ENCODE measurements around the gene BAMBI.
A peak's percentile ranks its signal among the peaks of the same experiment; 100 is the strongest.

DNA sequence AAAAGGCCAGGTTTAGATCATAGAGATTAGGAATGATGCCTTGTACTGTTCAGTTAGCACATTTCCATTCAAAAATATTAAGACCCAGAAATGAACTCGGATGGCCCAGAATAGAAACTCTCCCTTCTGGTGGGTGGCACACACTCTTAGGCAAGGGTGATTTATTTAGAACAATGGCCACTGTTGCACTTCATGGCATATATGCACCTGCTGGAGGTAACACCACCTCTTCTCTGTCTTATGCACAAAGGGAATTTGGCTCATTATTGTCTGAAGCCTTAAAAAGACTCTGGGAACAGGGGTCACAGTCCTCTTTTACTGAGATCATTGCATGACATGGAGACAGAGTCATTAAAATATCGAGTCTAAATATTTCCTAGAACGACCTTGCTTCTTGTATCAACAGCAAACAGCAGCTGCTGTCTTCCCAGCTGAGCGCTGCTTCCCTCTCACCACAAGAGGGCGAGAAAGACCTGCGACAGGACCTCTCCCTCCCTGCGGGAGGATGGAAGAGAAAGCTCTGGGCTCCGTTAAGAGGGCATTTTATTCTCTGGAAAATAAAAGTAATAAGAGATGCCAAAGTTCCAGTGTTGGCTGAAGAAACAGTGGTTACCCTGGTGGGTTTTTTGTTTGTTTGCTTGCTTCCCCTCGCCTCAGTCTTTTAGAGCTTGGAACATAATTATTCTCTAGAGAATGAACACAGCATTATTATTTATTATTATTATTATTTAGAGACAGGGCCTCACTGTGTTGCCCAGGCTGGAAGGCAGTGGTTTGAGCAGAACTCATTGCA, 13.5 kb upstream of the BAMBI start:
- TF ChIP-seq, protein P1, sequence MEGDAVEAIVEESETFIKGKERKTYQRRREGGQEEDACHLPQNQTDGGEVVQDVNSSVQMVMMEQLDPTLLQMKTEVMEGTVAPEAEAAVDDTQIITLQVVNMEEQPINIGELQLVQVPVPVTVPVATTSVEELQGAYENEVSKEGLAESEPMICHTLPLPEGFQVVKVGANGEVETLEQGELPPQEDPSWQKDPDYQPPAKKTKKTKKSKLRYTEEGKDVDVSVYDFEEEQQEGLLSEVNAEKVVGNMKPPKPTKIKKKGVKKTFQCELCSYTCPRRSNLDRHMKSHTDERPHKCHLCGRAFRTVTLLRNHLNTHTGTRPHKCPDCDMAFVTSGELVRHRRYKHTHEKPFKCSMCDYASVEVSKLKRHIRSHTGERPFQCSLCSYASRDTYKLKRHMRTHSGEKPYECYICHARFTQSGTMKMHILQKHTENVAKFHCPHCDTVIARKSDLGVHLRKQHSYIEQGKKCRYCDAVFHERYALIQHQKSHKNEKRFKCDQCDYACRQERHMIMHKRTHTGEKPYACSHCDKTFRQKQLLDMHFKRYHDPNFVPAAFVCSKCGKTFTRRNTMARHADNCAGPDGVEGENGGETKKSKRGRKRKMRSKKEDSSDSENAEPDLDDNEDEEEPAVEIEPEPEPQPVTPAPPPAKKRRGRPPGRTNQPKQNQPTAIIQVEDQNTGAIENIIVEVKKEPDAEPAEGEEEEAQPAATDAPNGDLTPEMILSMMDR (IDR thresholded peaks at IDR 0.05) = peak; percentile 92 to 98 (median 94)
- no peak for TF ChIP-seq POLR2A (IDR thresholded peaks at IDR 0.05)

Data from uterus (tissue), 2 donors.